HL-60 (cell line): ENCODE measurements around the gene ZNF618.

Source experiments
- CTCF ChIP-seq: IDR thresholded peaks from one replicate; pipeline ENCODE4 v1.5.1; 2011; ENCODE audit warnings: low read length, control low read depth, inconsistent platforms; ENCODE audit not compliant: insufficient read depth
- GABPA ChIP-seq: IDR thresholded peaks from 2 replicates; pipeline ENCODE4 v1.6.1; 2012; ENCODE audit warnings: low read depth
- POLR2AphosphoS5 ChIP-seq: IDR thresholded peaks from 2 replicates; pipeline ENCODE4 v1.6.1; 2012; ENCODE audit warnings: low read depth
- SPI1 ChIP-seq: IDR thresholded peaks from 2 replicates; pipeline ENCODE4 v1.6.1; 2012; ENCODE audit warnings: low read depth, mild to moderate bottlenecking, borderline replicate concordance
- TF ChIP-seq, protein P1 (sequence below): IDR thresholded peaks from 2 replicates; pipeline ENCODE4 v1.6.1; 2012; ENCODE audit warnings: low read depth; ENCODE audit not compliant: insufficient replicate concordance

- TF ChIP-seq CTCF (no peak), SPI1 (no peak), POLR2AphosphoS5 (no peak), GABPA (no peak)
- TF ChIP-seq, protein P1, sequence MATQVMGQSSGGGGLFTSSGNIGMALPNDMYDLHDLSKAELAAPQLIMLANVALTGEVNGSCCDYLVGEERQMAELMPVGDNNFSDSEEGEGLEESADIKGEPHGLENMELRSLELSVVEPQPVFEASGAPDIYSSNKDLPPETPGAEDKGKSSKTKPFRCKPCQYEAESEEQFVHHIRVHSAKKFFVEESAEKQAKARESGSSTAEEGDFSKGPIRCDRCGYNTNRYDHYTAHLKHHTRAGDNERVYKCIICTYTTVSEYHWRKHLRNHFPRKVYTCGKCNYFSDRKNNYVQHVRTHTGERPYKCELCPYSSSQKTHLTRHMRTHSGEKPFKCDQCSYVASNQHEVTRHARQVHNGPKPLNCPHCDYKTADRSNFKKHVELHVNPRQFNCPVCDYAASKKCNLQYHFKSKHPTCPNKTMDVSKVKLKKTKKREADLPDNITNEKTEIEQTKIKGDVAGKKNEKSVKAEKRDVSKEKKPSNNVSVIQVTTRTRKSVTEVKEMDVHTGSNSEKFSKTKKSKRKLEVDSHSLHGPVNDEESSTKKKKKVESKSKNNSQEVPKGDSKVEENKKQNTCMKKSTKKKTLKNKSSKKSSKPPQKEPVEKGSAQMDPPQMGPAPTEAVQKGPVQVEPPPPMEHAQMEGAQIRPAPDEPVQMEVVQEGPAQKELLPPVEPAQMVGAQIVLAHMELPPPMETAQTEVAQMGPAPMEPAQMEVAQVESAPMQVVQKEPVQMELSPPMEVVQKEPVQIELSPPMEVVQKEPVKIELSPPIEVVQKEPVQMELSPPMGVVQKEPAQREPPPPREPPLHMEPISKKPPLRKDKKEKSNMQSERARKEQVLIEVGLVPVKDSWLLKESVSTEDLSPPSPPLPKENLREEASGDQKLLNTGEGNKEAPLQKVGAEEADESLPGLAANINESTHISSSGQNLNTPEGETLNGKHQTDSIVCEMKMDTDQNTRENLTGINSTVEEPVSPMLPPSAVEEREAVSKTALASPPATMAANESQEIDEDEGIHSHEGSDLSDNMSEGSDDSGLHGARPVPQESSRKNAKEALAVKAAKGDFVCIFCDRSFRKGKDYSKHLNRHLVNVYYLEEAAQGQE = no peak
These were observed 110.0 kb downstream of the ZNF618 start for GRCh38 chr9:113985968-113986585.
